SU-DHL-6 (cell line): ENCODE measurements around the gene MACIR.

ENCODE experiments used
- EZH2phosphoT487 ChIP-seq: fragments of 200-600 bp; sonication (generic), shearing (Covaris generic); conservative IDR thresholded peaks from 2 replicates; pipeline ENCODE4 v1.6.1; 2018; ENCODE audit warnings: mild to moderate bottlenecking, antibody characterized with exemption, low read length, moderate library complexity, mixed read lengths
- TF ChIP-seq, protein P1 (sequence below): fragments of 200-600 bp; sonication (generic); IDR thresholded peaks from one replicate; pipeline ENCODE4 v1.5.1; 2017; ENCODE audit warnings: antibody characterized with exemption, mild to moderate bottlenecking, low read length, moderate library complexity; ENCODE audit not compliant: insufficient read depth, poor library complexity, severe bottlenecking

DNA sequence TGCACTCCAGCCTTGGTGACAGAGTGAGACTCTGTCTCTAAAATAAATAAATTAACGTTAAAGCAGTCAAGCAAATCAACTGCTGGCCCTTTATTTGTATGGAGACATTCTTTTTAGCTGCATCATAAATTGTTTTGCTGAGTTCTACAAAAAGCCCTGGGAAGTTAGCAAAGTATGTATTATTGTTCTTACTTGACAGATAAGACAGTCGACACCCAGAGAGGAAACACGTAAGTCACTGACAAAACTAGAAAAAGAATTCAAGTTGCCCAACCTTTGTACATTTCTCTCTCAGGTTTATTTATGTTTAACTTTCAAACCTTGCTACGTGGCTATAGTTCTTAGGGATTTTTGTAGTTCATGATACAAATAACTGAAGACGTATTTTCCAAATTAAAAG lies 40.4 kb upstream of the MACIR start:
- TF ChIP-seq, protein P1, sequence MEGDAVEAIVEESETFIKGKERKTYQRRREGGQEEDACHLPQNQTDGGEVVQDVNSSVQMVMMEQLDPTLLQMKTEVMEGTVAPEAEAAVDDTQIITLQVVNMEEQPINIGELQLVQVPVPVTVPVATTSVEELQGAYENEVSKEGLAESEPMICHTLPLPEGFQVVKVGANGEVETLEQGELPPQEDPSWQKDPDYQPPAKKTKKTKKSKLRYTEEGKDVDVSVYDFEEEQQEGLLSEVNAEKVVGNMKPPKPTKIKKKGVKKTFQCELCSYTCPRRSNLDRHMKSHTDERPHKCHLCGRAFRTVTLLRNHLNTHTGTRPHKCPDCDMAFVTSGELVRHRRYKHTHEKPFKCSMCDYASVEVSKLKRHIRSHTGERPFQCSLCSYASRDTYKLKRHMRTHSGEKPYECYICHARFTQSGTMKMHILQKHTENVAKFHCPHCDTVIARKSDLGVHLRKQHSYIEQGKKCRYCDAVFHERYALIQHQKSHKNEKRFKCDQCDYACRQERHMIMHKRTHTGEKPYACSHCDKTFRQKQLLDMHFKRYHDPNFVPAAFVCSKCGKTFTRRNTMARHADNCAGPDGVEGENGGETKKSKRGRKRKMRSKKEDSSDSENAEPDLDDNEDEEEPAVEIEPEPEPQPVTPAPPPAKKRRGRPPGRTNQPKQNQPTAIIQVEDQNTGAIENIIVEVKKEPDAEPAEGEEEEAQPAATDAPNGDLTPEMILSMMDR, result no peak
- TF ChIP-seq EZH2phosphoT487, result no peak
